IMR-90 (cell line): ENCODE results near the gene RHOXF1. TPM values are rescaled to one million over a fixed set of nuclear protein-coding genes. Genes with fewer than 3 reads are reported as not detected.

ENCODE experiments used
- ATAC-seq: fragments of 200-7000 bp; cut with Tn5 transposase; 2 replicates; pipeline ENCODE4 v1.9.1; 2020; ENCODE audit warnings: low read depth, mild to moderate bottlenecking, moderate library complexity
- BruUV-seq: library from RNA; stranded (reverse); fragments of 400-500 nt; replicated peaks from 2 replicates; lab custom pipeline; 2021; lab: Mats Ljungman, UMichigan
- CTCF ChIA-PET: fragments of 300-600 bp; formaldehyde crosslinking; extraction: SDS; loops from one replicate; lab custom pipeline; 2021; ENCODE audit warnings: antibody characterized with exemption; lab: Yijun Ruan, JAX
- POLR2A ChIA-PET: fragments of 300-600 bp; sonication (Branson Sonifier 250); formaldehyde crosslinking; loops from one replicate; lab custom pipeline; 2022; ENCODE audit warnings: antibody characterized with exemption; ENCODE audit not compliant: unreplicated experiment; lab: Charles Lee
- DNase-seq: peaks from one replicate; pipeline ENCODE4 v3.0.0; 2013
- H2AFZ ChIP-seq: replicated peaks from 2 replicates; pipeline ENCODE3; 2013; ENCODE audit warnings: low read length, mild to moderate bottlenecking; ENCODE audit not compliant: poor library complexity
- H2AK5ac ChIP-seq: 2 replicates; pipeline ENCODE4 v1.6.1; 2013; ENCODE audit warnings: low read depth, low read length, inconsistent platforms
- H2AK9ac ChIP-seq: replicated peaks from 2 replicates; pipeline ENCODE3; 2013; ENCODE audit warnings: mild to moderate bottlenecking, low read depth, low read length, moderate library complexity; ENCODE audit not compliant: poor library complexity
- H2BK120ac ChIP-seq: 2 replicates; pipeline ENCODE4 v1.6.1; 2013; ENCODE audit warnings: low read depth, low read length, inconsistent platforms
- H2BK15ac ChIP-seq: 3 replicates; pipeline ENCODE4 v1.6.1; 2013; ENCODE audit warnings: low read depth, low read length, inconsistent platforms
- H2BK20ac ChIP-seq: 2 replicates; pipeline ENCODE4 v1.6.1; 2013; ENCODE audit warnings: low read depth, mild to moderate bottlenecking, inconsistent platforms, low read length, moderate library complexity
- H2BK5ac ChIP-seq: 2 replicates; pipeline ENCODE4 v1.6.1; 2013; ENCODE audit warnings: mild to moderate bottlenecking, low read depth, low read length, inconsistent platforms; ENCODE audit not compliant: poor library complexity, severe bottlenecking
- H3K14ac ChIP-seq: replicated peaks from 2 replicates; pipeline ENCODE4 v1.6.1; 2013; ENCODE audit warnings: low read depth, low read length, inconsistent platforms
- H3K18ac ChIP-seq: 2 replicates; pipeline ENCODE4 v1.6.1; 2013; ENCODE audit warnings: low read depth, low read length, control low read depth
- H3K23ac ChIP-seq: 2 replicates; pipeline ENCODE4 v1.6.1; 2013; ENCODE audit warnings: low read depth, low read length, inconsistent platforms
- H3K27ac ChIP-seq: 2 replicates; pipeline ENCODE4 v1.5.1; 2013; ENCODE audit warnings: mild to moderate bottlenecking, control low read depth, low read length; ENCODE audit not compliant: insufficient read depth
- H3K27me3 ChIP-seq: 2 replicates; pipeline ENCODE4 v1.6.1; 2013; ENCODE audit warnings: low read length; ENCODE audit not compliant: control insufficient read depth, insufficient read depth
- H3K36me3 ChIP-seq: 2 replicates; pipeline ENCODE4 v1.6.1; 2013; ENCODE audit warnings: low read length, mixed read lengths; ENCODE audit not compliant: control insufficient read depth, insufficient read depth
- H3K4ac ChIP-seq: 2 replicates; pipeline ENCODE4 v1.6.1; 2013; ENCODE audit warnings: low read depth, low read length, inconsistent platforms
- H3K4me1 ChIP-seq: 2 replicates; pipeline ENCODE4 v1.6.1; 2013; ENCODE audit warnings: low read length, mixed read lengths; ENCODE audit not compliant: control insufficient read depth, insufficient read depth
- H3K4me2 ChIP-seq: 2 replicates; pipeline ENCODE4 v1.6.1; 2013; ENCODE audit warnings: low read depth, mild to moderate bottlenecking, control low read depth, low read length, moderate library complexity
- H3K4me3 ChIP-seq: 2 replicates; pipeline ENCODE4 v1.5.1; 2013; ENCODE audit warnings: low read depth, mild to moderate bottlenecking, control low read depth, low read length, moderate library complexity; ENCODE audit not compliant: insufficient read depth
- H3K56ac ChIP-seq: 2 replicates; pipeline ENCODE4 v1.6.1; 2013; ENCODE audit warnings: low read length, inconsistent platforms; ENCODE audit not compliant: insufficient read depth; ENCODE audit errors: extremely low read depth
- H3K79me1 ChIP-seq, 2 experiments: 2 replicates each; pipeline ENCODE4 v1.6.1; 2013; ENCODE audit warnings: low read length in 2 of 2, inconsistent platforms in 1 of 2, low read depth in 1 of 2
- H3K9ac ChIP-seq: 2 replicates; pipeline ENCODE4 v1.6.1; 2013; ENCODE audit warnings: low read depth, low read length, control low read depth
- H3K9me1 ChIP-seq: 2 replicates; pipeline ENCODE4 v1.6.1; 2013; ENCODE audit warnings: low read length, inconsistent platforms; ENCODE audit not compliant: insufficient read depth
- H3K9me3 ChIP-seq: 2 replicates; pipeline ENCODE4 v1.6.1; 2013; ENCODE audit warnings: low read length; ENCODE audit not compliant: control insufficient read depth, insufficient read depth
- H4K20me1 ChIP-seq: 2 replicates; pipeline ENCODE4 v1.6.1; 2013; ENCODE audit warnings: low read length, inconsistent platforms; ENCODE audit not compliant: insufficient read depth
- H4K5ac ChIP-seq: 2 replicates; pipeline ENCODE4 v1.6.1; 2013; ENCODE audit warnings: mild to moderate bottlenecking, low read depth, low read length, control low read depth
- H4K8ac ChIP-seq, 2 experiments: 2 replicates each; pipeline ENCODE4 v1.6.1; 2013; ENCODE audit warnings: low read depth in 2 of 2, low read length in 2 of 2, control low read depth in 1 of 2, inconsistent platforms in 1 of 2
- H4K91ac ChIP-seq: 2 replicates; pipeline ENCODE4 v1.6.1; 2013; ENCODE audit warnings: low read depth, low read length, inconsistent platforms; ENCODE audit not compliant: insufficient read depth
- CHD1 ChIP-seq: IDR thresholded peaks from 2 replicates; pipeline ENCODE4 v1.6.1; 2012; ENCODE audit warnings: low read depth, low read length, improper control_type of control experiment
- WGBS, 2 experiments: methylation state at CpG; one replicate each; pipeline versions ENCODE4 v1.1.5 to v1.1.7; 2013; ENCODE audit warnings: missing lambda C conversion rate in 2 of 2; ENCODE audit not compliant: insufficient read length in 1 of 2; ENCODE audit errors: extremely low coverage in 2 of 2; 5-methylcytosine and 5-hydroxymethylcytosine counted together
- dilution Hi-C: fragments of 300-500 bp; cut with HindIII; formaldehyde crosslinking; loops from one replicate; pipeline ENCODE4 v1.14.3; 2018; ENCODE audit warnings: low sequenced_read_pairs; ENCODE audit not compliant: unreplicated experiment
- in situ Hi-C: fragments of 300-500 bp; cut with MboI; formaldehyde crosslinking; loops from 3 replicates; pipeline ENCODE4 v1.14.3; 2019; ENCODE audit warnings: low sequenced_read_pairs, inconsistent platforms, mixed read lengths
- intact Hi-C: fragments of 100-400 bp; cut with micrococcal nuclease; formaldehyde crosslinking; loops from 2 replicates; pipeline ENCODE4 v1.10.0; 2022
- polyA plus RNA-seq, 3 experiments: library from polyadenylated mRNA; depleted of rRNA; stranded (reverse); fragments of >200 nt; gene quantifications; 2 replicates each; pipeline ENCODE4 v1.2.3, GENCODE V29; 2012; ENCODE audit warnings: low replicate concordance in 1 of 3
- total RNA-seq: library from RNA; depleted of rRNA; stranded (reverse); fragments of >200 nt; gene quantifications from 2 replicates; pipeline ENCODE4 v1.2.3, GENCODE V29; 2012

Gene RHOXF1
- total and polyA plus RNA-seq, 2 of the 4 experiments (the other 2 are of a cell fraction), result not detected

DNA sequence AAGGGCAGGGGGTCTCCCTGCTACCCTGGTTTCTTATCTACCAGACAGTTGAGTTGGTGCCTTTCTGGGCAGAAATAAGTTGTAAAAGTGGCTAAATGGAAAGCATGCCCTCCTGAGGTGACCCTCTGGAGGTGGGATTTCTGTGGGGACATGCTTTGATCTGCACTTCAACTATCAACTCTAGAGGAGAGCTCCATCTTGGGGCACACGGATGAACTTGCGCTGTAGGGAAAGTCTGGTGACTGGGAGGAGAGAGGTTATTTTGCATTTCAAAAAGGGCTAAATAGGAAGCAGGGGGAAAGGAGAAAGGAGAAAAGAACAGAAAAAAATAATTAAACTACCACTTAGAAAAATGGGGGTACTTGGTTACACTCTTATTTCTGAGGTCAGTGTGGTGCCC, 25.5 kb downstream of the RHOXF1 start:
- in situ Hi-C loops, result loop anchor here (10.0 kb wide), 1 partner anchor 55 kb away; no protein-coding TSS in a partner anchor

More for the DNA sequence above, 25.5 kb downstream of the RHOXF1 start:
- CTCF ChIA-PET, result no interaction called here
- no peak overlapping the region for H3K56ac ChIP-seq
- ATAC-seq (no peak), DNase-seq (no peak)
- POLR2A ChIA-PET, result no interaction called here
- no peak overlapping the region for H4K91ac ChIP-seq
- H3K79me1 ChIP-seq, result no peaks in the 10 kb centered on the region
- H2BK5ac ChIP-seq, result no peak overlapping the region
- H3K9ac ChIP-seq, result no peak overlapping the region
- H3K4ac ChIP-seq, result no peak overlapping the region
- H3K9me1 ChIP-seq, result no peaks in the 10 kb centered on the region
- no peak overlapping the region for H3K4me2 ChIP-seq
- H2AK9ac ChIP-seq, result no peak overlapping the region
- H2AFZ ChIP-seq, result no peak overlapping the region
- no peak overlapping the region for H2BK15ac ChIP-seq
- no peak overlapping the region for H4K5ac ChIP-seq
- H2AK5ac ChIP-seq, result no peak overlapping the region
- H2BK120ac ChIP-seq, result no peak overlapping the region
- peaks cover 2% of the 10 kb centered on the region for H3K27me3 ChIP-seq
- no peaks in the 10 kb centered on the region for H4K20me1 ChIP-seq
- H3K36me3 ChIP-seq, result no peaks in the 10 kb centered on the region
- intact Hi-C loops (no loop called here), dilution Hi-C loops (no loop called here)
- H3K27ac ChIP-seq, result no peak overlapping the region
- H3K4me3 ChIP-seq, result no peak overlapping the region
- BruUV-seq, result no TSS peak
- no peak overlapping the region for H3K18ac ChIP-seq
- H4K8ac ChIP-seq, result no peak overlapping the region
- no peaks in the 10 kb centered on the region for H3K9me3 ChIP-seq
- no CpG with 5 or more reads among the region's 2 CpGs for WGBS, 2 experiments
- no peak for TF ChIP-seq CHD1
- no peak overlapping the region for H3K23ac ChIP-seq
- no peak overlapping the region for H3K14ac ChIP-seq
- H2BK20ac ChIP-seq, result no peak overlapping the region
- no peaks in the 10 kb centered on the region for H3K4me1 ChIP-seq
